Ovary (tissue), 9 donors: ENCODE data around the gene OR5B2. TPM values are rescaled to one million over a fixed set of nuclear protein-coding genes. Genes with fewer than 3 reads are reported as not detected.
"Not testable (repeated sequence)": the region's sequence is repeated elsewhere in the genome, so short reads cannot be mapped to it uniquely, and the experiment has no call there.

Source experiments
- DNase-seq, 5 donors: peaks; one replicate each; pipeline ENCODE4 v3.0.0-alpha.2; 2019 to 2020
- H3K27ac ChIP-seq, 2 donors: fragments of 200-600 bp; one replicate each; pipeline versions ENCODE4 v1.5.1 to v1.8.0; 2019 to 2022
- H3K27me3 ChIP-seq: fragments of 200-600 bp; one replicate; pipeline ENCODE4 v1.8.0; 2022
- H3K36me3 ChIP-seq: fragments of 200-600 bp; sonication (generic); one replicate; pipeline ENCODE4 v1.5.1; 2019
- H3K4me1 ChIP-seq: one replicate; pipeline ENCODE4 v1.8.1; 2013; ENCODE audit warnings: mild to moderate bottlenecking, moderate library complexity; ENCODE audit not compliant: insufficient read depth
- H3K4me3 ChIP-seq: fragments of 200-600 bp; sonication (generic); one replicate; pipeline ENCODE4 v1.5.1; 2017
- H3K9me3 ChIP-seq, 2 donors: fragments of 200-600 bp in 1 of 2; sonication (generic) in 1 of 2; one replicate each; pipeline versions ENCODE4 v1.5.1 to v1.8.1; 2013 to 2019; ENCODE audit warnings: mild to moderate bottlenecking in 1 of 2, moderate library complexity in 1 of 2
- EP300 ChIP-seq: sonication (generic); formaldehyde crosslinking; IDR thresholded peaks from one replicate; pipeline ENCODE4 v1.6.1; 2017; ENCODE audit warnings: antibody characterized with exemption
- POLR2A ChIP-seq: fragments of 450-650 bp; IDR thresholded peaks from one replicate; pipeline ENCODE4 v1.6.1; 2017; ENCODE audit warnings: antibody characterized with exemption, mild to moderate bottlenecking, moderate library complexity
- WGBS, 3 donors: extraction: QIAGEN DNeasy Blood & Tissue Kit in 1 of 3; methylation state at CpG; one replicate each; pipeline versions ENCODE4 v1.1.5 to v1.1.7; 2013 to 2017; 5-methylcytosine and 5-hydroxymethylcytosine counted together
- intact Hi-C, 4 donors: fragments of 100-400 bp; cut with DNase I; formaldehyde crosslinking; loops; one replicate each; pipeline versions ENCODE4 v1.11.0 to v1.15.1; 2022 to 2023
- polyA plus RNA-seq, 2 donors: library from polyadenylated mRNA; stranded (reverse); fragments of 200-250 nt in 1 of 2; fragments of 350-450 nt in 1 of 2; fragmentation: Illumina TruSeq in 1 of 2; extraction: RNeasy Lipid Tissue Mini Kit (QIAGEN cat#74804) in 1 of 2; gene quantifications; one replicate each; pipeline ENCODE4 v1.2.3, GENCODE V29; 2013 to 2014
- total RNA-seq, 7 donors: library from RNA; depleted of rRNA in 2 of 7; stranded (reverse); fragments of >200 nt in 2 of 7; fragmentation: NEBNext Ultra II Directional in 3 of 7; extraction: Animal tissue kit (Norgen Biotek cat#: 25700) in 3 of 7; gene quantifications; one replicate each; pipeline versions ENCODE4 v1.1.0 to v1.2.4, GENCODE V29; 2016 to 2023
- TF ChIP-seq, protein P1 (sequence below), 3 donors: fragments of 450-650 bp in 2 of 3; fragments of 200-600 bp in 1 of 3; IDR thresholded peaks; one replicate each; pipeline versions ENCODE4 v1.5.1 to v1.8.0; 2016 to 2022; ENCODE audit warnings: antibody characterized with exemption in 3 of 3, mild to moderate bottlenecking in 1 of 3
- donor health status: DM: no; HTN: no; CAD: no; lungs with moderate emphysema.
- donor health status: DM: no; HTN: no; CAD: no.
- donor health status: Bipolar disorder and iron deficiency.
- donor health status: DM: yes; HTN: yes; CAD: no.
- donor health status: DM: no; HTN: no; CAD: no.
- donor health status: DM: yes; HTN: yes; CAD: no.

The OR5B2 gene
- total and polyA plus RNA-seq, 9 donors: not detected

DNA sequence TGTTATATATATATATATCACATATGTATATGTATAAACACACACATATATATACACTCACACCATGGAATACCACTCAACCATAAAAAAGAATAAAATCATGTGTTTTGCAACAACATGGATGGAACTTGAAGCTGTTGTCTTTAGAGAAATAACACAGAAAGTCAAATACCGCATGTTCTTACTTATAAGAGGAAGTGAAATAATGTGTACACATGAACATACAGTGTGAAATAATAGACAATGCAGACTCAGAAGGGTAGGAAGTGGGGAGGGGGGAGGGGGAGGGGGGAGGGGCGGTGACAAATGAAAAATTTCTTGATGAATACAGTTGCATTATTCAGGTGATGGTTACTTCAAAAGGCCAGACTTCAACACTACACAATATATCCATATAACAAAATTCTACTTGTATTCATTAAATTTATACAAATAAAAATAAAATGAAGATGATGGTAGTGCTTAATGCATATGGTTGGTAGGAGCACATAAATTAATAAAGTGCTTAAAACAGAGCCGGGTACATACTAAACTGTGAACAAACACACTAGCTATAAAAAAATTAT is 5.8 kb upstream of the OR5B2 start:
- no peak overlapping the region for H3K4me3 ChIP-seq
- no peak overlapping the region for H3K27ac ChIP-seq
- no peaks in the 10 kb centered on the region for H3K9me3 ChIP-seq
- H3K36me3 ChIP-seq: no peaks in the 10 kb centered on the region
- H3K27me3 ChIP-seq: no peaks in the 10 kb centered on the region
- no peak for DNase-seq
- 46 to 70% (median 57%) methylated on average over 3 of the region's 3 CpGs for WGBS, 3 donors
- intact Hi-C loops: no loop called here
- TF ChIP-seq EP300 (no peak), POLR2A (no peak)
- TF ChIP-seq, protein P1, sequence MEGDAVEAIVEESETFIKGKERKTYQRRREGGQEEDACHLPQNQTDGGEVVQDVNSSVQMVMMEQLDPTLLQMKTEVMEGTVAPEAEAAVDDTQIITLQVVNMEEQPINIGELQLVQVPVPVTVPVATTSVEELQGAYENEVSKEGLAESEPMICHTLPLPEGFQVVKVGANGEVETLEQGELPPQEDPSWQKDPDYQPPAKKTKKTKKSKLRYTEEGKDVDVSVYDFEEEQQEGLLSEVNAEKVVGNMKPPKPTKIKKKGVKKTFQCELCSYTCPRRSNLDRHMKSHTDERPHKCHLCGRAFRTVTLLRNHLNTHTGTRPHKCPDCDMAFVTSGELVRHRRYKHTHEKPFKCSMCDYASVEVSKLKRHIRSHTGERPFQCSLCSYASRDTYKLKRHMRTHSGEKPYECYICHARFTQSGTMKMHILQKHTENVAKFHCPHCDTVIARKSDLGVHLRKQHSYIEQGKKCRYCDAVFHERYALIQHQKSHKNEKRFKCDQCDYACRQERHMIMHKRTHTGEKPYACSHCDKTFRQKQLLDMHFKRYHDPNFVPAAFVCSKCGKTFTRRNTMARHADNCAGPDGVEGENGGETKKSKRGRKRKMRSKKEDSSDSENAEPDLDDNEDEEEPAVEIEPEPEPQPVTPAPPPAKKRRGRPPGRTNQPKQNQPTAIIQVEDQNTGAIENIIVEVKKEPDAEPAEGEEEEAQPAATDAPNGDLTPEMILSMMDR (IDR thresholded peaks at IDR 0.05): no peak
- H3K4me1 ChIP-seq: no peaks in the 10 kb centered on the region

DNA sequence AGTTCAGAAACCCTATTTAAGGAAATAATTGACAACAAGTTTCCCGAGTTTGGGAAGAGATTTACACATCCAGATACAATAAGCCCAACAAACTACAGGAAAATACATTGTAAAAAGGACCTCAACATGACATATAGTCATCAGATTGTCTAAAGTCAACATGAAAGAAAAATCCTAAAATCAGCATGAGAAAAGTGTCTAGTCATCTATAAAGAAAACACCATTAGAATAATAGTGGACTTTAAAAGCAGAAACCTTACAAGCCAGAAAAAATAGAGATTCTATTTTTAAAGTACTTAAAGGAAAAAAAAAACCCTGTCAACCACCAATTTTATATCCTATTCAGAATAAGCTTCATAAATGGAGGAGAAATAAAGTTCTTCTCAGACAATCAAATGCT is 1.4 kb upstream of the OR5B2 start:
- no peaks in the 10 kb centered on the region for H3K4me1 ChIP-seq
- 13 to 50% (median 40%) methylated on average over 1 of the region's 1 CpG for WGBS, 3 donors
- H3K4me3 ChIP-seq: no peak overlapping the region
- intact Hi-C loops: no loop called here
- no peaks in the 10 kb centered on the region for H3K36me3 ChIP-seq
- H3K9me3 ChIP-seq: no peaks in the 10 kb centered on the region
- H3K27me3 ChIP-seq: no peaks in the 10 kb centered on the region
- H3K27ac ChIP-seq: no peak overlapping the region
- DNase-seq: no peak
- TF ChIP-seq, protein P1 (IDR thresholded peaks at IDR 0.05): no peak
- TF ChIP-seq EP300 (no peak), POLR2A (no peak)

DNA sequence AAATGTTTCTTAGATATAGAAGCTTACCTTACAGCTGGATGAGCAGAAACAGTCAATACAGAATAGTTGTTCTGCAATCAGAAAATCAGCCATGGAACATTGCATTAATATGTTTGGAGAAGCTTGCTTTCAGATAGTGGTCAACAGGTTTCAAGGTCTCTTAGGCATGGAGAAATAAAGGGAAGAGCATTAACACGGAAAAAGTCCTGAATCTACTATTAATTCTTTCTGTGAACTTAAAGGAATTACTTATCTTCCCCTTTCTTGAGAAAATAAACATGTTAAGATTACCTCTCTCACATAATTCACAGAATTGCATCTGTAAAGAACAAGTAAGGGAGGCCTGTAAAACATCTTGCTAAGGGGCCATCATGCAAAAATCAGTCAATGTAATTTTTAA is 21.1 kb downstream of the OR5B2 start, which contains the start of gene OR5B3:
OR5B3 (minus strand) TSS at position 101 of the 400 bp plus-strand sequence. CDS start 3,465 bp downstream, outside the sequence.
- Histone ChIP-seq H3K9me3 (no peaks in the 10 kb centered on the region), H3K27ac (no peak within 1 kb of the TSS), H3K36me3 (no peaks in the 10 kb centered on the region), H3K4me1 (no peaks in the 10 kb centered on the region), H3K27me3 (no peaks in the 10 kb centered on the region), H3K4me3 (no peak within 1 kb of the TSS)
- intact Hi-C loops: no loop called here
- no peak for DNase-seq
- 44 to 63% (median 49%) methylated on average over 1 of the region's 1 CpG for WGBS, 3 donors
- TF ChIP-seq, protein P1 (IDR thresholded peaks at IDR 0.05): no peak
- no peak for TF ChIP-seq POLR2A
- TF ChIP-seq EP300: no peak

DNA sequence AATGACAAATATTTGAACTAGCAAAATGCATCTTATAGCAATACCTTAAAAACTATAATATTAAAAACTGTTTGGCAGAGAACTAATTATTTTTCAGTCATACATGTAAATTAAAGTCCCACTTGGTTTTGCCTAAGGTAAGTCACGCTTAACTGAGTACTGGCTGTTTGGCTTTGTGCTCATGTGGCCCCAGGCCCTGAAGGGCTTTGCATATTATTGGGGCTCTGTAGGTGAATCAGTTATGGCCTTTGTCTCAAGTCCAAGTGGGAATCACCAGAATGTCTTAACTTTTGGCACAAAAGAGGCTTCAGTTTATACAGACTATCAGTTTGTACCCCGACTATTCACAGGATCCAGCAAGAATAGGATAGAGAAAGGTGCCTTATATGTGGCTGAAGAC is 28.3 kb downstream of the OR5B2 start:
- WGBS, 3 donors: 71 to 79% (median 75%) methylated on average over 1 to 2 of the region's 2 CpGs
- H3K4me3 ChIP-seq, H3K27ac ChIP-seq, H3K4me1 ChIP-seq, H3K36me3 ChIP-seq, DNase-seq, H3K27me3 ChIP-seq, H3K9me3 ChIP-seq, intact Hi-C loops: not testable (repeated sequence)

DNA sequence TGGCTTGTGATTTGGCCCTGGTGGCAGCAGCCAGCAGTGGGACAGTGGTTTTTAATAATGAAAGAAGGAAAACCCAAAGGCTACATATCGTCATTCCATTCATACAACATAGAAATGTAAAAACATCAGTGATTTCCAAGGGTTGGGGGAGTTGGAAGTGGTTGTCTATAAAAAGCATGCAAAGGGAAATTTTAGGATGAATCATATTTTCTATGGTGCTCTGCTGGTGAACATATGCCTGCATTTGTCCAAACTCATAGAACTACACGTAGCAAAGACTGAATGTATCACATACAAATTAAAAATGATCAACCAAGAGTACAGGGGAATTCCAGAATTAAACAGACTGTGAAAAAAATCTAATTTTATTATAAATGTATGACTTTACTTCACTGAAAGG is 32.3 kb downstream of the OR5B2 start:
- Histone ChIP-seq H3K4me1 (no peaks in the 10 kb centered on the region), H3K4me3 (no peak overlapping the region), H3K27ac (no peak overlapping the region), H3K27me3 (no peaks in the 10 kb centered on the region), H3K9me3 (peaks cover 0 to 3% of the 10 kb centered on the region in 2 donors), H3K36me3 (no peaks in the 10 kb centered on the region)
- WGBS, 3 donors: 62 to 75% (median 71%) methylated on average over 2 of the region's 2 CpGs
- no peak for DNase-seq
- no peak for TF ChIP-seq POLR2A
- TF ChIP-seq EP300: no peak
- TF ChIP-seq, protein P1 (IDR thresholded peaks at IDR 0.05): no peak
- intact Hi-C loops: no loop called here
